HG03342 (cell line): ENCODE measurements around the gene DNAJC2.

ENCODE experiments used
- ATAC-seq: cut with Tn5 transposase; IDR thresholded peaks from one replicate; pipeline ENCODE4 v1.9.1; 2021; ENCODE audit warnings: mild to moderate bottlenecking, moderate library complexity; ENCODE audit not compliant: unreplicated experiment

Gene DNAJC2

GRCh38 chr7:103344453-103345149, at the start of gene DNAJC2:
Gene DNAJC2 (minus strand): TSS chr7:103344767. CDS start chr7:103344622, 145 bp downstream.
- peak; percentile 74 for ATAC-seq

GRCh38 chr7:103391976-103392375, 47.4 kb upstream of the DNAJC2 start:
- ATAC-seq = no peak

- no peak for ATAC-seq
Observed at GRCh38 chr7:103391150-103391549, 46.6 kb upstream of the DNAJC2 start.

GRCh38 chr7:103389263-103389662, 44.7 kb upstream of the DNAJC2 start:
- no peak for ATAC-seq

GRCh38 chr7:103388469-103389140, 44.0 kb upstream of the DNAJC2 start:
- no peak for ATAC-seq

- ATAC-seq = no peak
Observed at GRCh38 chr7:103387242-103387641, 42.7 kb upstream of the DNAJC2 start.

GRCh38 chr7:103382032-103382402, 37.5 kb upstream of the DNAJC2 start:
- ATAC-seq = no peak

GRCh38 chr7:103381280-103382031, 36.9 kb upstream of the DNAJC2 start:
- no peak for ATAC-seq

GRCh38 chr7:103380395-103381191, 36.0 kb upstream of the DNAJC2 start:
- ATAC-seq = no peak

GRCh38 chr7:103379270-103379975, 34.9 kb upstream of the DNAJC2 start:
- ATAC-seq = no peak

GRCh38 chr7:103373866-103374643, 29.5 kb upstream of the DNAJC2 start:
- no peak for ATAC-seq

- no peak for ATAC-seq
Observed at GRCh38 chr7:103369432-103369831, 24.9 kb upstream of the DNAJC2 start.

- no peak for ATAC-seq
Observed at GRCh38 chr7:103349805-103350204, 5.2 kb upstream of the DNAJC2 start.

- no peak for ATAC-seq
Observed at GRCh38 chr7:103348959-103349358, 4.4 kb upstream of the DNAJC2 start.

- ATAC-seq = no peak
Observed at GRCh38 chr7:103348452-103348851, 3.9 kb upstream of the DNAJC2 start.

GRCh38 chr7:103347507-103348267, 3.1 kb upstream of the DNAJC2 start, which contains the start of gene PSMC2:
Gene PSMC2 (plus strand): TSS chr7:103347643. CDS start chr7:103347712, 69 bp downstream.
- ATAC-seq = peak; percentile 74

GRCh38 chr7:103346396-103346795, 1.8 kb upstream of the DNAJC2 start:
- ATAC-seq = no peak

GRCh38 chr7:103343758-103344452, 662 bp downstream of the DNAJC2 start:
- ATAC-seq = peak; percentile 14
